Measurements from ENCODE around the gene PIGX.

DNA sequence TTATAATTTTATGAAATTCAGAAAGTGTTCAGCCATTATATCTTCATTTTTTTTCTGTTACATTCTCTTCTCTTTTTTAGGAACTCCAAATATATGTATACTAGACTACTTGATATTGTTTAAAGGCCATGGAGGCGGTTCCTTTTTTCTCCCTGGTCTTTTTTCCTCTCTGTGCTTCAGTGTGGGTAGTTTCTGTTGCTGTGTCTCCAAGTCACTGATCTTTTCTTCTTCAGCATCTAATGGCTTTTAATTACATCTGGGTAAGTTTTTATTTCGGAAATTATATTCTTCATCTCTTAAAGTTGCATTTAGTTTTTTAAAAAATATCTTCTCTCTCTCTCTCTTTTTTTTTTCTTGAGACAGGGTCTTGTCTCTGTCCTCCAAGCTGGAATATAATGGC is 8.9 kb downstream of the PIGX start:
- TF ChIP-seq, protein P1, sequence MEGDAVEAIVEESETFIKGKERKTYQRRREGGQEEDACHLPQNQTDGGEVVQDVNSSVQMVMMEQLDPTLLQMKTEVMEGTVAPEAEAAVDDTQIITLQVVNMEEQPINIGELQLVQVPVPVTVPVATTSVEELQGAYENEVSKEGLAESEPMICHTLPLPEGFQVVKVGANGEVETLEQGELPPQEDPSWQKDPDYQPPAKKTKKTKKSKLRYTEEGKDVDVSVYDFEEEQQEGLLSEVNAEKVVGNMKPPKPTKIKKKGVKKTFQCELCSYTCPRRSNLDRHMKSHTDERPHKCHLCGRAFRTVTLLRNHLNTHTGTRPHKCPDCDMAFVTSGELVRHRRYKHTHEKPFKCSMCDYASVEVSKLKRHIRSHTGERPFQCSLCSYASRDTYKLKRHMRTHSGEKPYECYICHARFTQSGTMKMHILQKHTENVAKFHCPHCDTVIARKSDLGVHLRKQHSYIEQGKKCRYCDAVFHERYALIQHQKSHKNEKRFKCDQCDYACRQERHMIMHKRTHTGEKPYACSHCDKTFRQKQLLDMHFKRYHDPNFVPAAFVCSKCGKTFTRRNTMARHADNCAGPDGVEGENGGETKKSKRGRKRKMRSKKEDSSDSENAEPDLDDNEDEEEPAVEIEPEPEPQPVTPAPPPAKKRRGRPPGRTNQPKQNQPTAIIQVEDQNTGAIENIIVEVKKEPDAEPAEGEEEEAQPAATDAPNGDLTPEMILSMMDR (IDR thresholded peaks at IDR 0.05; ENCODE audit: poor library complexity), result no peak
- TF ChIP-seq EZH2 (IDR thresholded peaks at IDR 0.05; ENCODE audit: borderline replicate concordance) (no peak), EZH2phosphoT487 (IDR thresholded peaks at IDR 0.05; ENCODE audit: low read depth, severe bottlenecking, unreplicated experiment) (no peak)
